Gastroesophageal sphincter (tissue), 4 donors: Measurements from ENCODE around the gene PALD1. TPM values are rescaled to one million over a fixed set of nuclear protein-coding genes. Genes with fewer than 3 reads are reported as not detected.

Experiments used
- ATAC-seq: fragments of 150-250 bp; one replicate; pipeline ENCODE4 v1.9.1; 2016; ENCODE audit warnings: mild to moderate bottlenecking, moderate library complexity
- H3K27ac ChIP-seq, 4 donors: fragments of 200-600 bp; sonication (generic) in 3 of 4; 1 replicate in 3 of 4; 2 replicates in 1 of 4; pipeline ENCODE4 v1.5.1; 2016 to 2019
- H3K27me3 ChIP-seq: fragments of 200-600 bp; sonication (generic); one replicate; pipeline ENCODE4 v1.5.1; 2019
- H3K36me3 ChIP-seq, 2 donors: fragments of 200-600 bp; sonication (generic); one replicate each; pipeline ENCODE4 v1.5.1; 2019; ENCODE audit warnings: control low read depth in 1 of 2
- H3K4me1 ChIP-seq, 3 donors: fragments of 200-600 bp; sonication (generic); 1 replicate in 2 of 3; 2 replicates in 1 of 3; pipeline ENCODE4 v1.5.1; 2016 to 2019; ENCODE audit warnings: control low read depth in 2 of 3
- H3K4me3 ChIP-seq, 2 donors: fragments of 200-600 bp; sonication (generic); one replicate each; pipeline ENCODE4 v1.5.1; 2019; ENCODE audit warnings: mild to moderate bottlenecking in 1 of 2, moderate library complexity in 1 of 2
- H3K9me3 ChIP-seq, 3 donors: fragments of 200-600 bp; sonication (generic); one replicate each; pipeline ENCODE4 v1.5.1; 2017 to 2019; ENCODE audit warnings: control low read depth in 2 of 3
- EP300 ChIP-seq: sonication (generic); formaldehyde crosslinking; IDR thresholded peaks from one replicate; pipeline ENCODE4 v1.6.1; 2017; ENCODE audit warnings: antibody characterized with exemption, mild to moderate bottlenecking
- POLR2A ChIP-seq, 2 donors: fragments of 450-650 bp; IDR thresholded peaks; one replicate each; pipeline ENCODE4 v1.6.1; 2017; ENCODE audit warnings: antibody characterized with exemption in 2 of 2, mild to moderate bottlenecking in 2 of 2, moderate library complexity in 1 of 2
- POLR2AphosphoS5 ChIP-seq: sonication (generic); formaldehyde crosslinking; IDR thresholded peaks from one replicate; pipeline ENCODE4 v1.6.1; 2017; ENCODE audit warnings: antibody characterized with exemption
- WGBS, 2 donors: methylation state at CpG; one replicate each; pipeline ENCODE4 v1.1.5; 2018; ENCODE audit warnings: low coverage in 1 of 2; 5-methylcytosine and 5-hydroxymethylcytosine counted together
- total RNA-seq, 4 donors: library from RNA; depleted of rRNA; stranded (reverse); fragments of >200 nt; gene quantifications; one replicate each; pipeline ENCODE4 v1.1.0, GENCODE V29; 2016
- TF ChIP-seq, protein P1 (sequence below), 4 experiments: fragments of 200-600 bp in 2 of 4; fragments of 450-650 bp in 2 of 4; sonication (generic) in 1 of 4; IDR thresholded peaks; one replicate each; pipeline ENCODE4 v1.5.1; 2017 to 2019; ENCODE audit warnings: antibody characterized with exemption in 4 of 4, mild to moderate bottlenecking in 2 of 4, moderate library complexity in 2 of 4

The PALD1 gene
- total RNA-seq, 4 donors from 2014 or later = 12.5 to 19.8 (median 14.7) TPM

DNA sequence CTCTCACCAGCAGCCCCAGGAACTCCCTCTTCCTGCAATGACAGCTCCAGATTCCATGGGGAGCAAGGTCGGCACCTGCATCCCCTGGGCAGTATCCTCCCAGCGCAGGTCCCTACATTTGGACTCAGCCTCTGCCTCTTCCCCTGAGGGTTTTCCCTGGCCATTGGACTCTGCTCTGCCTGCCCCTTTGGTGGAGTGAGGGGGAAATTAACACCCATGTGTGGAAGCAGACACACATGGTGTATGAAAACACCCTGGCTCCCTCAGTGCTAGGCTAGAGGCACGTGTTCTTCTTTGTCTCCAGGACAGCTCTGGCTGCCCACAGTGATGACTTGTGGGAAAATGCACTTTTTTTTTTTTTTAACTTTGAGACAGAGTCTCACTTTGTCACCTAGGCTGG lies 115.6 kb downstream of the PALD1 start:
- H3K4me3 ChIP-seq = no peak overlapping the region
- H3K27ac ChIP-seq = no peak overlapping the region
- no peaks in the 10 kb centered on the region for H3K9me3 ChIP-seq
- no peak for TF ChIP-seq EP300
- TF ChIP-seq POLR2A (IDR thresholded peaks at IDR 0.05) = no peak
- TF ChIP-seq, protein P1, sequence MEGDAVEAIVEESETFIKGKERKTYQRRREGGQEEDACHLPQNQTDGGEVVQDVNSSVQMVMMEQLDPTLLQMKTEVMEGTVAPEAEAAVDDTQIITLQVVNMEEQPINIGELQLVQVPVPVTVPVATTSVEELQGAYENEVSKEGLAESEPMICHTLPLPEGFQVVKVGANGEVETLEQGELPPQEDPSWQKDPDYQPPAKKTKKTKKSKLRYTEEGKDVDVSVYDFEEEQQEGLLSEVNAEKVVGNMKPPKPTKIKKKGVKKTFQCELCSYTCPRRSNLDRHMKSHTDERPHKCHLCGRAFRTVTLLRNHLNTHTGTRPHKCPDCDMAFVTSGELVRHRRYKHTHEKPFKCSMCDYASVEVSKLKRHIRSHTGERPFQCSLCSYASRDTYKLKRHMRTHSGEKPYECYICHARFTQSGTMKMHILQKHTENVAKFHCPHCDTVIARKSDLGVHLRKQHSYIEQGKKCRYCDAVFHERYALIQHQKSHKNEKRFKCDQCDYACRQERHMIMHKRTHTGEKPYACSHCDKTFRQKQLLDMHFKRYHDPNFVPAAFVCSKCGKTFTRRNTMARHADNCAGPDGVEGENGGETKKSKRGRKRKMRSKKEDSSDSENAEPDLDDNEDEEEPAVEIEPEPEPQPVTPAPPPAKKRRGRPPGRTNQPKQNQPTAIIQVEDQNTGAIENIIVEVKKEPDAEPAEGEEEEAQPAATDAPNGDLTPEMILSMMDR (IDR thresholded peaks at IDR 0.05) = no peak
- TF ChIP-seq POLR2AphosphoS5 = no peak
- 100% methylated on average over 1 of the region's 3 CpGs; no CpG with 5 or more reads in 1 of the 2 donors for WGBS, 2 donors
- ATAC-seq = no peak
- no peaks in the 10 kb centered on the region for H3K27me3 ChIP-seq
- no peaks in the 10 kb centered on the region for H3K36me3 ChIP-seq
- H3K4me1 ChIP-seq = peaks cover 0 to 9% (median 0%) of the 10 kb centered on the region in 3 donors

DNA sequence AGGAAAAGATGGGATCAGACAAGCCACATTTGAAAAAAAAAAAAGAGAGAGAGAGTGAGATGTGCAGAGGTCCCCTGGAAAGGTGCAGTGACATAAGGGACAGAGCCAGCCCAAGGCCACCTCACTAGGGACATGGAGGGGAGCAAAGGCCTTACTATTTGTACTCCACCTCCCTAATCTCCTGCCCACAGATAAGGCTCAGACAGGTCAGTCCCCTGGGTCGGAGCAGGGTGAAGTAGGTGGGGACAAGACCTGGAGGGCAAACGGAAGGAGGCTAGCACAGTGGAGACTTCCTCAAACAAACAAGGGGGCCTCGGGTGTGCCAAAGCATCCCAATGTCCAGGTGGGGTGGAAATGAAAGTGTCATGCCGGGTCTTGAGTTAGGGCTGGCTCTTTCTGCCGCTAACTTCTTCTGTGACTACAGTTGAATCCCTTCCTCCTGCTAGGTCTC lies 117.0 kb downstream of the PALD1 start:
- TF ChIP-seq, protein P1 (IDR thresholded peaks at IDR 0.05) = no peak
- TF ChIP-seq POLR2AphosphoS5 (no peak), POLR2A (IDR thresholded peaks at IDR 0.05) (no peak), EP300 (no peak)
- Histone ChIP-seq H3K27ac (no peak overlapping the region), H3K4me1 (no peaks in the 10 kb centered on the region), H3K36me3 (no peaks in the 10 kb centered on the region), H3K27me3 (no peaks in the 10 kb centered on the region), H3K9me3 (no peaks in the 10 kb centered on the region), H3K4me3 (no peak overlapping the region)
- ATAC-seq = no peak
- 84 to 100% methylated on average over 1 to 5 of the region's 5 CpGs for WGBS, 2 donors

DNA sequence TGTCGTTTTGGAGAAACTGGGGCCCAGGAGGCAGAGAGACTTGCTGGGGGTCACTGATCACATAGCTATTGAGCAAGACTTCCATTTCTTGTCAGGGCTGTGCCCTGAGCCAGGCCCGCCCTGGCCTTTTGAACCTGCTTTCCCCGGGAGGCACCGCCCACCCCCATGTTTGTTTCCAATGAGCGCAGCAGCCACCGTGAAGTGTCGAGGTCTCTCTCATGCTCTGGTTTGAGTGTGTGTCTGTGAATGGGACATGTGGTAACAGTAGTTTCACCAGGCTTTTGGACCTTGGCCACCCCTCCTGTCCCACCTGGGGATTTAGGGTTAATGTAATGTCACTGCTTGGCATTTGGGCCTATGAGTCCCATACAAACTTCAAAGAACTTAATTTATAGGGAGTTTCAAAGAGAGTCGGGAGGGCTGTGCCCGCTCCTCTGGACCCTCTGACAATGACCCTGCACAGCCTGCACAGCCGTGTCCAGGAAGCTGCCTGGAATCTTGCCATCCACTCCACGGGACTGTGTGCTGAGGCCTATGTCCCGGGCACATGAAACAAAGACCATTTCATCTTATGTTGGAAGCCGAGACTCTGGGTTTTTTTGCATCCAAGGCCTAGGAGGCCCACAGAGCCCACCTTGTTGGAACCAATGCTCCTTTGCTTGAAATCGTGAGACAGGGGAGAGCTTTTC lies 117.7 kb downstream of the PALD1 start:
- no peak for ATAC-seq
- Histone ChIP-seq H3K4me3 (no peak overlapping the region), H3K36me3 (no peaks in the 10 kb centered on the region), H3K4me1 (no peaks in the 10 kb centered on the region), H3K9me3 (no peaks in the 10 kb centered on the region), H3K27ac (no peak overlapping the region), H3K27me3 (no peaks in the 10 kb centered on the region)
- 63 to 83% methylated on average over 2 to 8 of the region's 14 CpGs for WGBS, 2 donors
- TF ChIP-seq POLR2A (IDR thresholded peaks at IDR 0.05) (no peak), EP300 (no peak), POLR2AphosphoS5 (no peak)
- TF ChIP-seq, protein P1 (IDR thresholded peaks at IDR 0.05) = no peak

DNA sequence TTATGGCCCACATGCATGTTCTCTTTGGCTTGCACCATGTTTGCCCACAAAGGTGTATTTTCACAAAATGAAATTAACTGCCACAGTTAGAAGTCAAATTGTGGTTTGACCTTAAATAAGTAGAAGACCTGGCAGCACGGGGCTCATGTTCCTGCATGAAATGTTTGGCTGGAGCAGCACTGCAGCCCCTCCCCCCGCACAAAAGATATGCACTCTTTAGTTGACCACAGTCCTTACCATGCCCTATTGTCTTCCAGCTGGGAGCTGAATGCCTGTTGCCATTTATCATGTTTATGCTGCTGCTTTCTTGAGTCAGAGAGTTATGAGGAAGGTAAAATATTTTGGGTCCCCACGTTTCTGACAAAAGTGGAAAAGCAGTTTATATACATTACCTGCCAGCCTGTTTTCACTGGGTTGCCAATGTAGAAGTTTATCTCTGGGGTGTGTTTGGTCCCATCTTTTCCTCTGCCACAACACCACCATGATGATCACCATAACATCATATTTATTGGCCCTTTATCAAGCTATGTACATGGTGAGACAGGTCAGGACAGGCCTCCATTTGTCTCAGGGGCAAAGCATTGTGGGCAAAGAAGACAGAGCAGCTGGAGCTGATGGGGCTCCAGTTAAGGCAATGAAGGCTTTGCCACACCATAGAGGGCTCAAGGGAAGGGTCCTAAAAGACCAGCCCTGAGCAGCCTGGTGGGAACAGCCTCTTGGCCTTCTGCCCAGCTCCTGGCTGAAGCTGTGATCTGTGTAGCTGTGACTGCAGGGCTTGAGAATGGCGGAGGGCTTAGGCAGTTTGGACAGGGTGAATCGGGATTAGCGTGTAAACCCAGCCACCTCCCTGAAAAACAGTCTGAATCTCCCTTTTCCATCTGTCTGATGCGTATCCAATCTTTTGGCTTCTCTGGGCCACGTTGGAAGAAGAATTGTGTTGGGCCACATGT lies 118.6 kb downstream of the PALD1 start:
- Histone ChIP-seq H3K4me1 (no peaks in the 10 kb centered on the region), H3K9me3 (no peaks in the 10 kb centered on the region), H3K27me3 (no peaks in the 10 kb centered on the region), H3K36me3 (no peaks in the 10 kb centered on the region), H3K4me3 (no peak overlapping the region), H3K27ac (no peak overlapping the region)
- TF ChIP-seq, protein P1 (IDR thresholded peaks at IDR 0.05) = no peak
- TF ChIP-seq POLR2A (IDR thresholded peaks at IDR 0.05) (no peak), POLR2AphosphoS5 (no peak), EP300 (no peak)
- no peak for ATAC-seq
- 62 to 85% methylated on average over 5 to 8 of the region's 8 CpGs for WGBS, 2 donors
